Epithelial cell of umbilical artery (primary cell): ENCODE results near the gene BICDL1. TPM values are rescaled to one million over a fixed set of nuclear protein-coding genes. Genes with fewer than 3 reads are reported as not detected.

Experiments used
- total RNA-seq: library from RNA; depleted of rRNA; stranded (reverse); fragments of >200 nt; gene quantifications from 2 replicates; pipeline ENCODE4 v1.2.3, GENCODE V29; 2014

The BICDL1 gene
- not detected in 2 replicates for total RNA-seq

GRCh38 chr12:119988472-119989360 lies at the start of gene BICDL1:
Gene BICDL1 (plus strand): TSS chr12:119989236. CDS start chr12:119989869, 633 bp downstream.

DNA sequence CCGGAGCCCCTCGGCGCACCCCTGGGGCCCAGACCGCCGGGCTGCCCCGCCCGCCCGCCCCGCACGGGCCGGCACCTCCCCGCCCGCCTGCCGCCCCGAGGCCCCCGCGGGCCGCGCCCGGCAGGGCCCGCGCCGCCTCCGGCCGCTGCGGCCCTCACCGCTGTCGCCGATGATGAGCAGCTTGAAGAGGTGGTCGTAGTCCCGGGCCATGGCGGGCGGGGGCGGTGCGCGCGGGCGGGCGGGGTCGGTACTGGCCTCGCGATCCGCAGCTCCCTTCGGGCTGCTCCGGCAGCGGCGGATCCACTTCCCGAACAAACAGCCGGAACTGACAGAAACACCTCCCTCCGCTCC lies 127.4 kb downstream of the BICDL1 start, which contains the start of gene RAB35:
Gene RAB35, minus strand, starts transcription at position 313 of the 351 bp plus-strand sequence. Its CDS starts 103 bp downstream, at position 210.

Other genes with a start within 250 kb of the BICDL1 start
- gene CIT, start 111.9 kb upstream of the BICDL1 start, total RNA-seq, result 6.2 and 26.7 TPM in 2 replicates
- 35.7 and 42.2 TPM in 2 replicates for gene RAB35, start 127.5 kb downstream of the BICDL1 start, total RNA-seq
- 54.0 and 79.3 TPM in 2 replicates for gene GCN1, start 205.5 kb downstream of the BICDL1 start, total RNA-seq
- gene RPLP0, start 211.9 kb downstream of the BICDL1 start, total RNA-seq, result 1,981 and 4,006 TPM in 2 replicates